NCI-H774 (cell line): ENCODE measurements around the gene MRPS33.
"Not testable (repeated sequence)": the region's sequence is repeated elsewhere in the genome, so short reads cannot be mapped to it uniquely, and the experiment has no call there.

Experiments used
- DNase-seq: peaks from one replicate; lab custom pipeline; 2025; lab: John Stamatoyannopoulos, UW

Gene MRPS33

DNA sequence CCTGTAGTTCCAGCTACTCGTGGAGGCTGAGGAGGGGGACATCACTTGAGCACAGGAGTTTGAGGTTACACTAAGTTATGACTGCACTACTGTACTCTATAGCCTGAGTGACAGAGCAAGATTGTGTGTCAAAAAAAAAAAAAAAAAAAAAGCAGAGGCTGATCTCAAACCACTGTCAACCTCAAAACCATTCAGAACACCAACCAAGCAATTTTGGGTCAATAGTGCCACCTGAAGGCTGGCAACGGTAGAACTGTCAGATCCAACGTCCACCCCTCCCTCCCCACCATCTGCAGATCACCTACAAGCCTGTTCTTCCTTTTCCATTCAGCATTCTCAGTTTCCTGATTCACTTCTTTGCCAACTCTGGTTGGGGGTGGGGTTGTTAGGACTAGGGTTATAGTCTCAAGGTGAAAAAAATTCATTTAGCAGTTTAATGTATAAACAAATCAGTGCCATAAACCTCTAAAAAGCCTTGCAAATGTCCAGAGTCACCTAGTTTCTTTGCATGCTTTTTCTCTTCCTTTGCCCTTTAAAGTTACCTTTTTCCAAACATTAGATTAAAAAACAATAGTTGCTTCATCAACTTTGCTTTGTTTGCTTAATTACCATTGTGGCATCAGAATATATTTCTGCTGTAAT lies 2.6 kb downstream of the MRPS33 start:
- peak; percentile 71 for DNase-seq

DNA sequence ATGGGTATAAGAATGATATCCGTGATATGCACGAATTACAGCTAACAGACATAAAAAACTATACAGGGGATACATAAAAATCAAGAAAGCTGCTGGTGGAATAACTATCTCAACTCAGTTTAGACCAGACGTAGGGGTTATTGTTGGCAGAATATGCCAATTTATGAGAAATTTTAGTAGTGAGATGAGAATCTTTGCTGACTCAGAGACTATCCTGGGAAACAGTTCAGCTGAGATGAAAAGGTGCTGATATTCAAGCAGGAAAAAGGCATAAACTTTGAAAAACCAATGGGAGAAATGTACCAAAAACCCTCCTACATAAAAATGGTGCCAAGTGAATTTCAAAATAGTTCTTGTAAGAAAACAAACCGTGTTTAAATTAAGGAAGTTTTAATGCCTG lies 3.3 kb downstream of the MRPS33 start:
- DNase-seq = no peak

DNA sequence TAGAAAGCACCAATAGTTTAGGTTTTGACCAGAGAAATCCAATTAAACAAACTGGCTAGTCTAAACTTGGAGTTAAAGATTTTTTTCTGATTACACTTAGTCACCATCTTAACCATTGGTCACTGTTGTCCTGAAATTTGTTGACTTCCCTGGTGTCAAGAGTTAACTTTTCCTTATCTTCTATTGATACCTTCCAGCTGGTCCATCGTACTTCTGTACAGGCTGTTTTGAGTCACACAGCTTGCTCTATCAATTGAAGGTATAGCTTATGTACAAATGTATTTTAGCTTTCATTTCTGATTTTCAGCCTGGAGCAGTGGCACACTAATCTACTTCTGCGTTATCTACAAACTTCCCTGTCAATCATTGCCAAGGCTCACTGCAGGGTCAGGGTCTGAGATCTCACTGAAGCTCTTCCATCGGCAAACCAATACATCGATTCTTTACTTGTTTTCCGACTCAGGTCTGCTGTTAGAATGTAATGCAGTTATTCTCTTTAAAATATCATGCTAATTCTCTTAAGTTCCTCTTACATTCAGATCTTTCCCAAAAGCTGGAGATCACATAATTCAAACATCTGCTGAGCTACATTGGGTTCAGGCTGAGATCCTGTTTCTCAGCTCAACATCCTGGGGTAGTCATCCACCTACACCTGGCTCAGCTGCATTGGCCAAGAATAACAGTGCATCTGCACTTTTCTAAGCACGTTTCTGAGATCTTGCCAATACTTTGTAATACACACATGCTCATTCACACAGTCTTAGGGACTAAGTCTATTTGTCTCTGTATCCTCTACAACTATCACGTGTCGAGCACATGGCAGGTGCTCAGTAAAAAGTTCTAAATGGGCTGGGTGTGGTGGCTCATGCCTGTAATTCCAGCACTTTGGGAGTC lies 11.3 kb downstream of the MRPS33 start:
- no peak for DNase-seq

DNA sequence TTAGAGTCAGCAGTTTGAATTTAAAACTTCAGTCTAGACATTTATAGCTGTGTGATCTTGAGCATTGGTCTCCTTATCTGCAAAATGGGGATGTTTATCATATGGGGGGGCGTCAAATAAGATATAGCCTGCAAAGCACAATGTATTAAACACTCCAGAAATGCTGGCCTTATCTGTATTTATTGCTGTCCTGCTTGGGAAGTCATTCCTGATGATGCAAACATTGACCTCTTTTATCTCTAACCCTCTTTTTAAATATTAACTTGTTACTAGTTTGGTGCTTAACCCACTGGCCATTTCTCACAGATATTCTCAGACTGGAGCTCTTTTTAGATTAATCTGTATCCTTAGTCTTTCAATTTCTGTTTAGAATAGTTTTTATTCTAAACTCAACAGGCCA lies 13.2 kb downstream of the MRPS33 start:
- no peak for DNase-seq

GRCh38 chr7:141001122-141001521 lies 13.6 kb downstream of the MRPS33 start:
- no peak for DNase-seq

DNA sequence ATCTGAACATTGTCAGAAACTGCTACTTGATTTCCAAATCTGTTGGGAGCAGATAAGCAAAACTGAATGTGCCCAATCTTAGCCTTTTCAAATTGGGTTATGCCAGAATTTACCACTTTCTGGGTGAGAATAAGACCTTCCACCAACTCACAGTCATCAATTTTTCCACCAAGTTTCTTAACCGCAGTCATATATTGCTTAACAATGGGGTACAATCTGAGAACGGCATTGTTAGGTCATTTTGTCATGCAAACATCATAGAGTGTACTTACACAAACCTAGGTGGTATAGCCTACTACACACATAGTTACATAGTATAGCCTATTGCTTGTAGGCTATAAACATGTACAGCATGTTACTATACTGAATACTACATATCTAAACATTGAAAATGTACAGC lies 16.0 kb downstream of the MRPS33 start:
- DNase-seq = no peak

DNA sequence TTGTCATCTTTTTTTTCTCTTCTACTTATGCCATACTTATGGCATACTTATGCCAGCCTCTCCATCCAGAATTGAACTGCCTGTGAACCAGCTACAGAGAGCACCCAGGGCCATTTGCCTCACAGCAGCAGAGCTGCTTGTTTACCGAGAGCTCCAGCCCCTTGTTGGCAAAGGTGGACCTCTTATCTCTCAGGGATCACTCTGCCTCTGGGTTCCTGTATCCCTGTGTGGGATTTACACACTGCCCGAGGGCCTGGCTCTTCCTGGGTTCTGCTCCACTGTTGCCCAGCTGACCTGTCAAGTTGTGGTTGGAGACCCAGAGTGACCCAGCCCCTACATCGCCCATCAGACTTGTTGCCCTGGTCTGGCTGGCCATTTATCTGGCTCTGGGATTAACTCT lies 22.3 kb downstream of the MRPS33 start:
- DNase-seq = no peak

DNA sequence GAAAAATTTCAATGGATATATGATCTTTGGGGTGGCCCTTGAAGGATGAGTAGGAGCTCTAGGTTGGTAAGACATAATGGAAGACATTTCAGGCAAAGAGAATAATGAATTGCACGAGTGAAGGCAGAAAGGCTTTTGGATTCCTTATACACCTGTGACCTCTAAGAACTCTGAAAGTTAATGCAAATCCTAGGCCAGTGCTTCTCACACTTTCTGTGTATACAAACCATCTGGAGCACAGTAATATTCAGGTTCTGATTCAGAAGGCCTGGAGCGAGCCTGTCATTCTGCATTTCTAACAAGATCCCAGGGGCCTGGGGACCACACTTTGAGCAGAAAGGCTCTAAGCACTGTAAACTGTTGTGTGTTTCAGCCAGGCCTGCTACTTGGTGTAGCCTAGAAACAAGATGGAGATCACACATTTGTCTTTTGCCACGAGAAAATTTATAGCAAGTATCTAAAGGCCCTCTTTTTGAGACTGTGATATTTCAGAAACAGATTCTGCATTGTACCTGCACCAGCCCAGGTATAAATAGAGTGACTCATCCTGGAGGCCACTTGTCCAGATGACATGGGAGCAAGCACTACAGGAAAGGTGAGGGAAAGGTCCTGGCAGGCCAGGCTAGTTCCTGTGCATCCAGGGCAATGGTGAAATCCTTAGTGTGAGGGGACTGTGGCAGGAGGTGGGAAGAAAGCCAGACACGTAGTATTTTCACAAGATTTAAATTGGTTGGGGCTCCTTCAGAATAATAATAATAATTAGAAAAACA lies 24.4 kb downstream of the MRPS33 start:
- DNase-seq = no peak

- no peak for DNase-seq
These were observed 25.7 kb downstream of the MRPS33 start for GRCh38 chr7:140989068-140989467.

DNA sequence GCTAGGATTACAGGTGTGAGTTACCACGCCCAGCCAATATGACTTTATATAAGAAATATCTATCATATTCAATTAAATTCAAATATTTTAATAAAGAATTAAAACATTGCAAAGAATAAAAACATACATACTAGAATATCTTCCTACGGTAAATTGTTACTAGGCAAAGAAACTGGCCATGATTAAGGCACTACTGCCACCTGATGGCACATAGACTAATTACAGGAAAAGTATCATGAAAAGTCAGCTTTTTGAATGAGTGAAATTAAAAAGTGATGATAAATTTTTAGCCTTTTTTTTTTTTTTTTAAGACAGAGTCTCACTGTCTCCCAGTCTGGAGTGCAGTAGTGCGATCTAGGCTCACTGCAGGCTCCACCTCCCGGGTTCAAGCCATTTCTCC lies 30.9 kb downstream of the MRPS33 start:
- no peak for DNase-seq

DNA sequence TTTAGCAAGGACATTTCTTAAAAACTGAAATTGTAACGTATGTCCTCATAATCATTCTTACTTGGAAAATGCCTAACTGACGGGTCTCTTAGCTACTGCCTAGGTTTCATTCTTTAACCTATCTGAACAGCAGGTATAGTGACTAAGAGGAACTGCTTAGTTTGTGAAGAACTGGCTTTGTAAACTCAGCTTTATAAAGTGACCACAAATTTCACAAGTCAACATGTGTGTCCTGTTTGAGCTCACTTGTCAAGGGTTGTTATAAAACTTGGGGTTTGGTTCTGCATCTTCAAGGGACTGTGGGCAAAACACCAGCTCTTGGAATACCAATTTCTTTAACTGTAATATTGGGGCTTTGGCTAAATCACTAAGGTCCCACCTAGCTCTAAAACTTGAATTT lies 32.2 kb downstream of the MRPS33 start:
- DNase-seq = no peak

DNA sequence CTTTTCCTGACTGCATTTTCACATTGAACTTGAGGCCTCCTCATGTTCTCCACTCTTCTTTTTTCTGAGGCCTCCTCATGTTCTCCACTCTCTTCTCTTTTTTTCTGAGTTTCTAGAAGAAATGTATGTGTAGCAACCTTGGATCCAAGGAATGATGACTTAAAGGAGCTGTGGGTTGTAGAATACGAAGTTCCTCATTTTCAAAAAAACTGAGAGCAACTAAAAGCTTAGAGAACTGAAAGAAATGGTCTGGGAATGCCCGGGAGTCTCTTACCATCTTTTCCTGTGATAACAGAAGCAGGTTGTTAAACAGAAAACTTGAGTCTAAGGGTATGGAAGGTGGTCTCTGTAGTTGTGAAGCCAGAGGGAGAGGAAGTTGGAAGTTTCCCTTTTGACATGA lies 32.8 kb downstream of the MRPS33 start:
- DNase-seq = no peak

- DNase-seq = no peak
These were observed 37.0 kb downstream of the MRPS33 start for GRCh38 chr7:140977741-140978140.

DNA sequence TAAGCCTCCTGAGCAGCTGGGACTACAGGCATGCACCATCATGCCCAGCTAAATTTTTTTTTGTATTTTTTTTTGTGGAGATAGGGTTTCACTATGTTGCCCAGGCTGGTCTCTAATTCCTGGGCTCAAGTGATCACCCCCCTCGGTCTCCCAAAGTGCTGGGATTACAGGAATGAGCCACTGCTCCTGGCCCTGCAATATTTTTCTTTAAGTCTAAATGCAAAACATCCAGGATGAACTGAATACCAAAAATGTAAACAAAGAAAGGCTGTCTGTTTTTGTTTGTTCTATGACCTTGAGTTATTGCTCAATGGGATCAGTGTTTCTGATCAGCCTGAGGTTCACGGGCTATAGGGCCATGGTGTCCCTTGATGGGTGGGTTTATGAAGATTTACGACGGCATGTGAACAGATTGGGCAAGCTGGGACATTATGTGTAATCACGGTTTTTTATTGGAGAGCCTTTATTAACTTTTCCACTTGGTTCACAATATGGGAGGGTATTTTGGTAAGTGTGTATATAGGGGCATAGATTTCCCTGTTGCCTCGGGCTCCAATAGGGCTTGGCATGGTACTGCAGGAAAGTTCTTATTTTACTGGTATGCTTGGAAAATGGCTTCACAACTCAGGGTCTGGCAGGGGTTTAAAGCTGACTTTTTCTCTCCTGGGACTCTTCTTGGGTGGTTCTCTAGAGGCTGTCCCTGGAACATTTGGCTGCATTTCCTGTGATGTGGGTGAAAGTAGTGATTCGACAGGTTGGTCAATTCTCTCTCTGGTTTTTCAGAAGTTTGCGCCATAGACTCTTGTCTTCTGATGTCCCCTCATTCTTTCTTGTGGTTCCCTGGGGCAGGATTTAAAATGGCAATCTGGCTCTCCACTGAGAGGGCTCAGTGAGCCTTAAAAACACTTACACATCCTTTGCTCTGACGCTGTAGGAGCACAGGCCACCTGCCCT lies 41.6 kb downstream of the MRPS33 start:
- no peak for DNase-seq

- DNase-seq = no peak
These were observed 42.4 kb downstream of the MRPS33 start for GRCh38 chr7:140972344-140972743.

DNA sequence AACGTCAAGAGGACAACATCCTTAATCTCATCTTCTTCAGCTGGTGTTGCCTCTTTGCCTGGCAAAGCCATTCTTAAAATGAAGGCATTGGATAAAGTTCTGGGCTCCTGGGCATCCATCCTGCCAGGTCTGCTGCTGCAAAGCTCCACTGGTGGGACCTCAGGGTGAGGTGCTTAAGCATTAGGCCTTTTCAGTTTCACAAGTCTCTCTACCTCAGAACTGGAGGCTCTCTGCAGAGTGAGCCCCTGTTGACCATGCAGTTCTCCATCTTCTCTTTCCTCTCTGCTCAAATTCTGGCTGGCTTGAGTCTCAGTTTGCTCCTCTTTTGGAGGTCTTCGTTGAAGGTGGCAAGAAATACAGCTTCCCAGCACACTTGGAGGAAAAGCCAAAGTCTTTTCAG lies 47.3 kb downstream of the MRPS33 start:
- DNase-seq = no peak

DNA sequence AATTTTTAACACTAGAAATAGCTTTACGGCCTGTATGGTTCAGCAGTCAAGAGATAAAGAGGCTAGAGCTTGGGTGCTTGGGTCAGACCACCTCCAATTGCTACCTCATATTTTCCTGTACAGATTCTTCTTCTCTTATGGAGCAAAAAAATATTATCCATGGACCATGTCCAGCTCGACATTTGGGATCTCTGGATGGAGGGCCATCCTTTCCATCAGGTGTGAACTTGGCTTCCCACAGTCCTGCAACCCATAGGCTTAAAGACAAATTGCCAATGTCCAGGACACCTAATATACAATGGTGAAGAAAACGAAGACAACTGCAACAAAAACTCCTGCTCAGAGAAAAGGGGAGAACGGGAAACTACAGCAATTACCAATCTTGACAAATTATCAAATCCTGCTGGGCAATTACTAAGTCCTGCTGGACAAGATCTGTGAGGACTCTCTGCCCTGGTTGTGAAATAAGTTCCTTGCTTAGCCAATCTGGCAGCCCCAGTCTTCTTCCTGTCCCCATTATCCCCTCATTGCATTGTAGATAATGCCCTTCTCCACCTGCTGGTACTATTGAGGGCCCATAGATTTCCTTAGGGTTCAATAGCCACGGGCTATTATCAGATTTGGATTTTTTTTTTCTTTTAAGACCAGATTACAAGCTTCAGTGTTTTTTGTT lies 48.1 kb downstream of the MRPS33 start:
- DNase-seq = no peak

- DNase-seq = no peak
These were observed 53.6 kb downstream of the MRPS33 start for GRCh38 chr7:140961117-140961516.

DNA sequence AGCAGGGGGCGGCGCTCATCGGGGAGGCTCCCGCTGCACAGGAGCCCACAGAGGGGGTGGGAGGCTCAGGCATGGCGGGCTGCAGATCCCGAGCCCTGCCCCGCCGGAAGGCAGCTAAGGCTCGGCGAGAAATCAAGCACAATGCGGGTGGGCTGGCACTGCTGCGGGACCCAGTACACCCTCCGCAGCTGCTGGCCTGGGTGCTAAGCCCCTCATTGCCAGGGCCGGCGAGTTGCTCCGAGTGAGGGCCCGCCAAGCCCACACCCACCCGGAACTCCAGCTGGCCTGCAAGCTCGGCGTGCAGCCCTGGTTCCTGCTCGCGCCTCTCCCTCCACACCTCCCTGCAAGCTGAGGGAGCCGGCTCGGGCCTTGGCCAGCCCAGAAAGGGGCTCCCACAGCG lies 57.8 kb downstream of the MRPS33 start:
- not testable (repeated sequence) for DNase-seq
